ENCODE data around the gene E2F1.

Gene E2F1, protein sequence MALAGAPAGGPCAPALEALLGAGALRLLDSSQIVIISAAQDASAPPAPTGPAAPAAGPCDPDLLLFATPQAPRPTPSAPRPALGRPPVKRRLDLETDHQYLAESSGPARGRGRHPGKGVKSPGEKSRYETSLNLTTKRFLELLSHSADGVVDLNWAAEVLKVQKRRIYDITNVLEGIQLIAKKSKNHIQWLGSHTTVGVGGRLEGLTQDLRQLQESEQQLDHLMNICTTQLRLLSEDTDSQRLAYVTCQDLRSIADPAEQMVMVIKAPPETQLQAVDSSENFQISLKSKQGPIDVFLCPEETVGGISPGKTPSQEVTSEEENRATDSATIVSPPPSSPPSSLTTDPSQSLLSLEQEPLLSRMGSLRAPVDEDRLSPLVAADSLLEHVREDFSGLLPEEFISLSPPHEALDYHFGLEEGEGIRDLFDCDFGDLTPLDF

DNA sequence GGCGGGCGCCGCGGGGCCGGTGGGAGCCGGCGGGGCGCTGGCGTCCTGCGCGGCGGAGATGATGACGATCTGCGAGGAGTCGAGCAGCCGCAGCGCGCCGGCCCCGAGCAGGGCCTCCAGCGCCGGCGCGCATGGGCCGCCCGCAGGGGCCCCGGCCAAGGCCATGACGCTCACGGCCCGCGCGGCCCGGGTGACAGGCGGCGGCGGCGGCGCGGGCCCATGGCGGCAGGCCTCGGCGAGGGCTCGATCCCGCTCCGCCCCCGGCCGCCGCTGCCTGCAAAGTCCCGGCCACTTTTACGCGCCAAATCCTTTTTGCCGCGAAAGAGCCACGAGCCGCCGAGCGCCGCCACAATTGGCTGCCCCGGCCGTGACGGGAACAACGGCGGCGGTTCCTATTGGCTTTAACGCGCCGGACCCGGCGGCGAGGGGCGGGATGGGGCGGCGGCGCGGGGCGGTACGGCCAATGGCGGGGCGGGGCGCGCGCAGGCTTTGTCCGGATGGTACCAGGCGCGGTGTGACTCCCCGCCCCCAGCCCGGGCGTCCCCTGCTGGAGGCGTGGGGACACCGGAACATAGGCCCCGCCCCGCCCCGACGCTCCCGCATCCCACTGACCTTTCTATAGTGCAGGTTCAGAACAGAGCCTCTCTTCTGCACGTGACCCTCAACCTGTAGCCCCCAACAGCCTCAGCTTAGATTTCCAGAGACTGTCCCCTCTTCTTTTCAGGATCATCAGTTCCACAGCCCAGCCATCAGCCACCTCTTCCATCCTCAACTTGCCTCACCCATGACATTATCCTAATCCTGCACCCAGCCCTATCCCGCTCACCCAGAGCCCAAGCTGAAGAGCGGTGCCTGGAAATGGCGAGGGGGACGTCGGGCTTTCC, at the start of gene E2F1:
Gene E2F1, minus strand, starts transcription at position 286 of the 884 bp plus-strand sequence. Its CDS starts 121 bp downstream, at position 165.
- peak; percentile 98 for DNase-seq

DNA sequence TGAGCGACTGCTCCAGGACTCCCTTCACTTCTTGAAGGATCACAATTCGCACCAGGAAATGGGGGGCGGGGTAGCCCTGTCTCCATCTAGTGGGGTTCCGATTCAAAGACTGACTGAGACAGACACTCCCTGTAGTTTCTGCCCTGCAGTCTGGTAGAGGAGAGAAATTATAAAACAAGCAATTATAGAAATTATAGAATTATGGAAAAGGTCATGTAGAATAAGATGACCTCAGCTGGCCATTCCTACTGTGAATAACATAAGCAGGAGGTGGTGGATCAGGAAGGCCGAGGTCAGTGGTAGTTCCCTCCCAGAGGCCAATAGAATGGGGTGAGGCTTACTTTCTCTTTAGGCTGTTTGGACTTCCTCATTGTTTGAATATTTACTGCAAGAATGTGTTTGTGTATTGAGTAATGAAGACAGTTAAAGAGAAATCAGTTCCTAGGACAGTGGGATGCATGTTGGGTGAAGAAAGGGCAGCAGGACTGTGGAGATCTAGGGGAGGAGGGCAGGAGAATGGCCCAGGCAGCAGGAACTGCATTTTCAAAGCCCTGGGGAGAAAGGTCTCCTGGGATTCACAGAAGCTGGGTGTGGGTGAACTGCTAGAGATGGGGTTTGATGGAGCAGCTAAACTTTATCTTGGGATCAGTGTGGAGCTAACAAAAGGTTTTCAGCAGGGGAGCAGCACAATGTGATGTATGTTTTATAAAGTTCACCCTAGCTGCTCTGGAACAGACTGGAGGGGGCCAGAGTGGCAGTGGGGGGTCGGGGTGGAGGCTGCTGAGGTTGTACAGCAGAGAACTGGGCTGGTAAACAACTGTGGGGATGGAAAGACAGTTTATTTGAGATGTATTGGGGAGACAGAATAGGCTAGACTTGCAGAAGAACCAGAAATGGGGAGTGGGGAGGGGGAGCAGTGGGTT, 47.7 kb upstream of the E2F1 start:
- no peak for DNase-seq

DNA sequence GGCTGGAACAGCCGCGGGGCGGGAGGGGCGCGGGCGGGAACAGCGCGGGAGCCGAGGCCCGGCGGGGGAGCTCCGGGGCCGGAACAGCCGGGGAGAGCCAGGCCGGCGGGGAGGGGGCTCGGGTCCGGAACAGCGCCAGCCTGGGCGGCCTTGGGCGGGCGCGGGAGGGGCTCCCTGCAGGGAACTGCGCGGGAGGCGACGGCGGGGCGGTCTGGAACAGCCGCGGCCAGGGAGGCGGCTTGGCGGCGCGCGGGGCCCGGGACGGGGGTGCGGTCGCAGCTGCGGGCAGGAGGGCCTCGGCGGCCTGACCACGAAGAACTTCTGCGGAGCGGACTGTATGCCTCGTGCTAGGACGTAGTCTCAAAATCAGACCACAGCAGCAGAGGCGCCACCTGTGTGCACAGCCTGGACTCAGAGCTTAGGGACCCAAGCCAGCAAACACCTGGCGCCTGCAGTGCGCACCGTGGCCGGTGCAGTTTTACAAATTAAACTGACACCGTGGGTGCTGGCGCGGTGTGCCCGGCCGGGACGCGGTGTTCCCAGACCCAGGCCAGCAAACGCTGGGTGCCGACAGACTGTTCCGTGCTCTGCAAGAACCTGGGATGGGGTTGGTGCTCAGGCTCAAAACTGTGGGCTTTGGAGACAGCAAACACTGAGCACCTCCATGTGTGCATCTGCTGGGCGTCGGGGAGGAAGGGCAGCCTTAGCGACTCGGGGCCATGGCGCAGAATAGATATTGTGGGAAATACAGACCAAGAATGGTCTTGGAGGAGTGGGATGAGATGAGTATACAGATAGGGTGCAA, 46.2 kb upstream of the E2F1 start:
- peak; percentile 83 for DNase-seq

DNA sequence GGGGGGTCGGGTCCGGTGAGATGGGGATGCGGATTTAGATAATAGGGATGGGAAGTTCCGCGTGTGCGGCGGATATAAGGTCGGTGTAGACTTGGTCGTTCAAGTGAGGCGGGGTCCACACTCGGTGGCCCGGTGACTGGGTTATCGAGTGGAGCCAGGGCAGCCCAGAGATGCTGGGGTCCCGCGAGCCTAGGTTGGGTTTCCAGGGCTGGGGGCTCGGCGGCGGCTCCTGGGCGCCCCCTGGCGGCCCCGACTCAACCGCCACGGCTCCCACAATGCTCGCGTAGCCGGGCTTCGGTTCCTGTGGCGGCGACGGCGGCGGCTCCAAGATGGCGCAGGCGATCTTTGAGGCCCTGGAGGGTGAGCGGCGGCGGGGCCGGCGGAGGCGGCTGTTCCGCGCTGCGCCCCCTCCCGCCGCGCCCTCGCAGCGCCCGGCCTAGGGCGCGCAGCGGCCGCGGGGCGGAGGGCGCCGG, 45.5 kb upstream of the E2F1 start, which contains the start of gene ZNF341:
Gene ZNF341, plus strand, starts transcription at position 304 of the 473 bp plus-strand sequence. Its CDS starts 26 bp downstream, at position 330.
- peak; percentile 93 for DNase-seq

DNA sequence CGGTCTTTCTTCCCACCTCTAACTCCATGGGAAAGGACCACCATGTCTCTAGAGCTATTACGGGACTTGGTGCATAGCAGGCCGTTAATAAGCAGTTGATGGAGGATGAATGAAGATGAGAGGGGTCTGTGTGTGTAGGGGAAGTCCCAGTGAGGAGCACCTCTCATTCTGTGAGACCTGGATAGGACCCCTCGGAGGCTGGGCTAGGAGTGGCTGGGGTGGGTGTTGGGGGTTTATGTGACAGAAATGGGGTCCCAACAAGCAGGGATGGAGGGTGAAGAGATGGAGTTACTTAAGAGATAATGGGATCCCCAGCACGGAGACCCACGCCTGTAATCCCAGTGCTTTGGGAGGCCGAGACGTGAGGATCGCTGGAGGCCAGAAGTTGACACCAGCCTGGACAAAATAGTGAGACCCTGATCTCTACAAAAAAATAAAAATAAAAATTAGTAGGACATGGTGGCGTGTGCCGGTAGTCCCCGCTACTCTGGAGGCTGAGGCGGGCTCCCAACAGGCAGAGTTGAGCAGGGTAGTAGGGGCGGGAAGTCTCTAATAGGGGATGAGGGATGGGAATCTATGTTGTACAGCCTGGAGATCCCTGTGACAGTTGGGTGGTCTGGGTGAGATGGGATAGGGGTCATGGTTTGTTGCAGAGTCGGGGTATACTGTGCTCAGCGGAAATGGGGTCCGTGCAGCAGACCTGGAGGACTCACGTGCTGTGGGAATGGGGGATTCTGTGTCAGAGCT, 44.9 kb upstream of the E2F1 start:
- DNase-seq: no peak

DNA sequence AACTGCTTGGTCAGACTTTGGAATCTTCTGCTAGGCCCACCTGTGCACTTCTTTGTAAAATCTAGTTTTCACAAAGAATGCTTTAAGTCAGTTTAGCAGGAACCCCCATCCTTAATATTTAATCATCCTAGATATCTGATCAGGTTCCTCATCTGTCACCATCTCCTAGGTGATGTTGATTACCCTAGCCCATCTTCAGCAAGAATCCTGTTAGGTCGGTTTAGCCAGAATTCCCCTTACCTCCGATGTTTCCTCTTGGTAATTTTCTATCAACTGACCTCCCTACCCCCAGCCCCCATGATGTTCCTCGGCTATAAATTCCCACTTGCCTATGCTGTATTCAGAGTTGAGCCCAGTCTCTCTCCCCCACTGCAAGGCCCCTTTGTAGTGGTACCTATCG, 42.9 kb upstream of the E2F1 start:
- no peak for DNase-seq

DNA sequence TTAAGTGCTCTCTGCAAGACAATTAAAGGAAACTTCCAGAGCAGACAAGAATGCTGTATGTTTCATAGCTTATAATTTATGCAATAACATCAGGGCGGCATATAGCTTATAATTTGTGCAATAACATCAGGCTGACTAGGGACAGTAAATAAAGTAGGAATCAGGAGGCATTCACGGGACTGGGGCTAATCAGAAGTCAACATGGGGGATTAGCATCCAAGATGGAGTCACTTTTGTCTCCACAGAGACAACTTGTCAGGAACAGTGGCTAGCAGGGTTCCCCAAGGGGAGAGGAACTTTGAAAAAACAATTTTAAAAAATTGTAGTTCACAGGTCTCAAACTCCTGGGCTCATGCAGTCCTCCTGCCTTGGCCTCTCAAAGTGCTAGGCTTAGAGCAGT, 42.3 kb upstream of the E2F1 start:
- DNase-seq: no peak

DNA sequence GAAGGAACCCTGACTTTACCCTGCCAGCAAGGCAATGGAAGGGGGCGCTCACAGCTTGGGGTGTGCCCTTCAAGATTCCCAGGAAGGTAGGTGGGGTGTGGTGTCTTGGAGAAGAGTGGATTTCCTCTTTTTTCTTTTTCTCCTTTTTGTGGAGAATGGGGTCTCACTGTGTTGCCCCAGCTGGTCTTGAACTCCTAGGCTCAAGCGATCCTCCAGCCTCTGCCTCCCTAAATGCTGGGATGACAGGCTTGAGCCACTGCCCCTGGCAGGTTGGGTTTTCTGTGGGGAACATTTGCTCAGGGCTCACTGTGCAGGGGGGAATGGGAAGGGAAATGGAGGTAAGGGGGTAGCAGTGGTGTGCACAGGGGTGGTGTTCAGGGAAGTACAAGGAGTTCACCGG, 41.6 kb upstream of the E2F1 start:
- DNase-seq: no peak

DNA sequence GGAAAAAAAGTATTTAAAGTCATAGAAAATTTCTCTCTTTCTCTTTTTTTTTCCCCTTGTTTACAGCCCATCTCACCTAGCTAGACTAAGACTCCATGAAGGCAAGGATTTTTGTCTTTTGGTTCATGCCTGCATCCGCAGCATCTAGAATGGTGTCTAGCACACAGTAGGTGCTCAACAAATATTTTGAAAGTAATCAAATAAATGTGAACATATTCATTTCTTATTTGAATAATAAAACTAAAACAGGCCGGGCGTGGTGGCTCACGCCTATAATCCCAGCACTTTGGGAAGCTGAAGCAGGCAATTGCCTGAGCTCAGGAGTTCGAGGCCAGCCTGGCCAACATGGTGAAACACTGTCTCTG, 40.9 kb upstream of the E2F1 start:
- no peak for DNase-seq

DNA sequence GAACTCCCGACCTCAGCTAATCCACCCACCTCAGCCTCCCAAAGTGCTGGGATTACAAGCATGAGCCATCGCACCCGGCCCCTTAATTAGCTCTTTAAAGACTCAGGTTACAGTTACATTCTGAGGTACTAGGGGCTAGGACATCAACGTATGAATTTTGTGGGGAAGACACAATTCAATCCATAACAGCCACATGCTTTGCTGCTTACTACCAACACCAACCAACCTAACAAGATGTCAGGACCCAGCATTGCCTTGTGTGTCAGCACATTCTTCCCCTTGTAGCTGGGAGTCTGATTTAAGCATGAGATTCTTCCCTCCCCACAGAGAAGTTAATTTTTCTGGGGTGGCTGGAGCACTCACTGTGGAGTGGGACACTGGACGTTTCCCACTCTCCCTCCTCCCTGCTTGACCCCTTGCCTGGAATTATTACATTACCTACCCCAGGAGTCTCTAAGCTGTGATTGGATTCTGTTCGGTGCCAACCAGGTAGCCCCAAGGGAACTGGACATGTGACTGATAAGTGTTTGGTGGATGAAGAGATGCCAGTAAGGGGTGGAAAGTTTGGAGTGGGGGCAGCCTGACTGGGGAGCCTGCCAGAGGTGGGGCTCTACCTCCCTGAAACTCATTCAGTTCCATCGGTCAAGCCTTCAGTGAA, 39.6 kb upstream of the E2F1 start:
- DNase-seq: no peak

DNA sequence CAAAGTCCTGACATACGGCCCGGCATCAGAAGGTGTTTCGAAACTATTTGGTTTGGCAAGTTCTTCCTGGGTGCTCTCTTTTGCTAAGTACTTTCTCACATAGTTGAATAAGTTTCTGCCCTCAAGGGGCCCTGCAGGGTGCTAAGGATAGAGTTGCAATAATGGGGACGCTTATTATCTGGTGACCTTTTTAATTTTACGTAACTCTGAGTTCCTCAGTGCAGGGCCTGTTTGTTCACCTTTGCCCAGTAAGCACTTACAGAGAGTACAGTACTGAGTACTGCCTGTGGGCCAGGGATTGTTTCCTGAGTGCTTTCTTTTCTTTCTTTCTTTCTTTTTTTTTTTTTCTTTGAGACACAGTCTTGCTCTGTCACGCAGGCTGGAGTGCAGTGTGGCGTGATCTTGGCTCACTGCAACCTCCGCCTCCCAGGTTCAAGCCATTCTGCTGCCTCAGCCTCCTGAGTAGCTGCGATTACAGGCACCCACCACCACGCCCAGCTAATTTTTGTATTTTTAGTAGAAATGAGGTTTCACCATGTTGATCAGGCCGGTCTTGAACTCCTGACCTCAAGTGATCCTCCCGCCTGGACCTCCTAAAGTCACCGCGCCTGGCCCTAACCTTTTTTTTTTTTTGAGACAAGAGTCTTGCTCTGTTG, 38.4 kb upstream of the E2F1 start:
- DNase-seq: no peak

DNA sequence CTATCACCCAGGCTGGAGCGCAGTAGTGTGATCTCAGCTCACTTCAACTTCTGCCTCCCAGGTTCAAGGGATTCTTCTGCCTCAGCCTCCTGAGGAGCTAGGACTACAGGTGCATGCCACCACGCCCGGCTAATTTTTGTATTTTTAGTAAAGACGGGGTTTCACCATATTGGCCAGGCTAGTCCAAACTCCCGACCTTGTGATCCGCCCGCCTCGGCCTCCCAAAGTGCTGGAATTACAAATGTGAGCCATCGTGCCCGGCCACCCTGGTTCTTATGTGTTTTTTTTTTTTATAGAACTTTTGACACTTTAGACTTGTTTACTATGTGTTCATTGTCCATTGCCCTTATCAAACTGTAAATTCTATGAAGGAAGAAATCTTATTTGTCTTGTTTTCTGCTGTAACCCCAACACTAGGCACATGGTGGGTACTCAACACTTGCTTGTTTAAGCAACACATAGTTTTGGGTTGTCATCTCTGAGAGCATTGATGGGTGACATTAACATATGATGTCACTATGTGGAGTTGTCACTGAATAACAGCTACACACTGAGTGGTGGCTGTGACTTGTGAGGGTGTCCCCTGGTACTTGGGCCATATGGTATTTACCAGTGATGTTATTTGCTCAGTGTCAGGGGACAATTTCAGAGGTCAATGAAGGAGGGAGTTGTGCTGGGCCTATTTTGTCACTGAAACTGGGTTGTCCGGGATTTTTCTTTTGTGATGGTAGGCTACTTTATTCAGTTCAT, 35.4 kb upstream of the E2F1 start:
- no peak for DNase-seq

DNA sequence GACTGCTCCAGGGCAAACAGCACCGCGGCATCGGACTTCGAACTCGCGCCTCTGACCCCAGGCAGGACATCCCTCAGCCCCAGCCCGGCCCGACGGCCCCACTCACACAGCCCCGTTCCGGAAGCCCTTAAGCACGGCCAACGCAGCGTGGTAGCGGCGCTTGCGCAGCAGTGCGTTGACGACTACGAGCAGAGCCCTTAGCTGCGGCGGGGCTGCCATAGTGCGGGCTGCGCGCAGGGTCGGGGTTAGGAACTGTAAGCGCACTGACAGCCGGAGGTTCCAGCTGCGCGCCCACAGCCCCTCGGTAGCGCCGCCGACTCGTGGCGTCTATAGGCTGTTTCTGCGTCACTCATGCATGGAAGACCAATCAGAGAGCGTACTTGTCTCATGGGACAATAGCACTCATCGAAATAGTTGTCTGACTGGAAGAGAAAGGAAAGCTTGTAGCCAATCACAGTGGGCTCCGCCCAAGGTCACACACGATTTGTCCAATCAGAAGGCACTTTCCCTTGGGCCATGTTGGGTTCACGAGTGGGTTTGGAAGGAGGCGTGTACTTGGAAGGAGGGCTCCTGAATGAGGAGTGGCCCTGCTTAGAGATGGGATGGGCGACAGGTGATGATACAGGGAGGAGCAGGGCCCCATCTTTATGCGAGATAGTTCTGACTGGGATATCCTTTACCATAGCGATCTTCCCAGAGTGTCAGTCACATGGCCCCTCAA, 34.0 kb upstream of the E2F1 start, which contains the start of gene PXMP4:
Gene PXMP4, minus strand, starts transcription at position 322 of the 721 bp plus-strand sequence. Its CDS starts 103 bp downstream, at position 219.
- peak; percentile 97 for DNase-seq

DNA sequence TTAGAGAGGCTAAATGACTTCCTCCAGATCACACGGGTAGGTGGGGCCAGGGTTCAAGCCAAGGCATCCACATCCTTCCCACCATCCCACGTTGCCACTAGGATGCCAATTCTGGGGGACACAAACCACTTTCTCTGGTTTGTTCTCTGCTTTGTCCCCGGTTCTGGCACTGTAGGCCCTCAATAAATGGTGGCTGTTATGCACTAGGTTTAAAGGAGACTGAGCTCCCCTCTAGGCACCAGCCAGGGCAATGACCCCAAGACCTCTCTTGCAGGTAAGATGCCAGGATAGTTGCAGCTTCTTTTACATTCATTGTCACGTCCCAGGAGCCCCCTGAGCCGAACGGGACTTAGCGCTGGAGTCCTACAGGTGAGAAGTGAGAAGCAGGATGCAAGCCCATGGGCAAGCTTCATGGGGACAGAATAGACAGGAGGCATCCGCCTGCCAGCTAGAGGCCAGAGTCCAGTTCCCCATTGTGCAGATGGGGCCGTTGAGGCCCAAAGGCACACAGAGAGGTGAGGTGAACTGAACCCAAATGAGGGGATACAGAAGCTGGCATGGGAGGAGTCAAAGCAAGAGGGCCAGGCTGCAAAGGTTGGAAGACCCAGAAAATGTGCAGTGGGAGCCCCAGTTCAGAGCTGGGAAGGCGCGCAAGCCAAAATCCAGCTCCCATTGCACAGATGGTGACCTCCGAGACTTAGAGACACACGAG, 33.2 kb upstream of the E2F1 start:
- peak; percentile 22 for DNase-seq

DNA sequence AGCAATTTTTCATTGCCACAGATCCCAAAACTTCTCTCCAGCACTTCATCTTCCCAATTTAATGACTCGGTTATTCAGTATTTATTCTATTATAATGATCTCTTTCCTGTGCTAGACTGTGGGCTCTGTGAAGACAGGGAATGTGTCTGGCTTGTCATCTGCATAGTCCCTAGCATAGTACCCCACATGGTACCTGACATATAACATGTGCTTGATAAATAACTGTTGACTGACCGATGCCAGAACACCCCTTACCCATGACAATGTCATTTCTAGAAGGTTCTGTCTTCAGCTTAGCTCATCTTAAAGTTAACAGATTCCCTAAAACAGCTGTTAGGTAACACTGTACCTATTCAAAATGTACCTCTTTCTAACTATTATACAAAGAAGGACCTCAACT, 30.3 kb upstream of the E2F1 start:
- no peak for DNase-seq

DNA sequence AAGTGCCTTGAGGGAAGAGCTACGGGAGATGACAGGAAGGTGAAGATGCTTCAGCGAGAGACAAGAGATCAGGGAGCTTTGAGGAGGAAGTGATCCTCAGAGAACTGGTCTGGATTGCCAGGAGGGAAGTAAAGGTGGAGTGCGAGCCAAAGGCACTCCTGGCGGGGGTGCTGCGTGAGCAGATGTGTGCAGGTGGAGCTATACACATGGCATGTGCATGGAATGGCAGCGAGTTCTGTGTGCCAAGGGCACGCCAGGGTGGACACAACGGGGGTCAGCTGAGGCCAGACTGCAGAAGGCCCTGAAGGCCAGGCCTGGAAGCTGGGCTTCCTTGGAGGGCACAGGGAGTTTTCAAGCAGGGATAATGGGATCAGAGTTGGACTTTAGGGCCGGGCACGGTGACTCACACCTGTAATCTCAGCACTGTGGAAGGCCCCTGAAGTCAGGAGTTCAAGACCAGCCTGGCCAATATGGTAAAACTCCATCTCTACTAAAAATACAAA, 27.7 kb upstream of the E2F1 start:
- no peak for DNase-seq

DNA sequence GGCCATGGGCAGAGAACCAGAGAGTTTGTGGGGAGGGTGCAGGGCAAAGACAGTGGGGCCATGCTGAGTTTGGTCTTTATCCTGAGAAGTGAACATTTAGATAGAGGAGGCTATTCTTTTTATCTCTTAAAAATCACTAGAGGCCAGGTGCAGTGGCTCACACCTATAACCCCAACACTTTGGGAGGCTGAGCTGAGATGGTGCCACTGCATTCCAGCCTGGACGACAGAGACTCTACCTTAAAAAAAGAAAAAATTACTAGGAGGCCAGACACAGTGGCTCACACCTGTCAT, 25.2 kb upstream of the E2F1 start:
- no peak for DNase-seq
